Transverse colon (tissue), 4 donors: Measurements from ENCODE around the gene ADCY2. TPM values are rescaled to one million over a fixed set of nuclear protein-coding genes. Genes with fewer than 3 reads are reported as not detected.

Experiments used
- DNase-seq: peaks from one replicate; pipeline ENCODE4 v3.0.0-alpha.2; 2019
- H3K27ac ChIP-seq, 4 donors: fragments of 200-600 bp; sonication (generic); 2 replicates each; pipeline ENCODE4 v1.5.1; 2016 to 2018; ENCODE audit warnings: inconsistent platforms in 4 of 4
- H3K27me3 ChIP-seq: fragments of 200-600 bp; sonication (generic); 2 replicates; pipeline ENCODE4 v1.5.1; 2017; ENCODE audit warnings: inconsistent platforms
- H3K36me3 ChIP-seq, 4 donors: fragments of 200-600 bp; sonication (generic); 2 replicates each; pipeline ENCODE4 v1.5.1; 2017 to 2019; ENCODE audit warnings: inconsistent platforms in 4 of 4
- H3K4me1 ChIP-seq, 4 donors: fragments of 200-600 bp; sonication (generic); 2 replicates each; pipeline ENCODE4 v1.5.1; 2017 to 2020; ENCODE audit warnings: inconsistent platforms in 4 of 4
- H3K4me3 ChIP-seq, 4 donors: fragments of 200-600 bp; sonication (generic); 1 replicate in 1 of 4; 2 replicates in 3 of 4; pipeline versions ENCODE4 v1.5.1 to v1.6.1; 2017 to 2019; ENCODE audit warnings: inconsistent platforms in 4 of 4
- H3K9me3 ChIP-seq, 2 donors: fragments of 200-600 bp; sonication (generic); 2 replicates each; pipeline ENCODE4 v1.5.1; 2017 to 2019; ENCODE audit warnings: inconsistent platforms in 2 of 2
- EP300 ChIP-seq: sonication (generic); formaldehyde crosslinking; IDR thresholded peaks from one replicate; pipeline ENCODE4 v1.6.1; 2017; ENCODE audit warnings: antibody characterized with exemption, low read depth
- POLR2A ChIP-seq: fragments of 450-650 bp; IDR thresholded peaks from one replicate; pipeline ENCODE4 v1.6.1; 2016; ENCODE audit warnings: antibody characterized with exemption, mild to moderate bottlenecking, moderate library complexity
- POLR2AphosphoS5 ChIP-seq, 3 donors: sonication (generic); formaldehyde crosslinking; IDR thresholded peaks; one replicate each; pipeline ENCODE4 v1.6.1; 2016; ENCODE audit warnings: antibody characterized with exemption in 3 of 3
- WGBS, 2 donors: methylation state at CpG; one replicate each; pipeline ENCODE4 v1.1.5; 2018; ENCODE audit warnings: low coverage in 1 of 2; 5-methylcytosine and 5-hydroxymethylcytosine counted together
- in situ Hi-C, 4 donors: fragments of 200-750 bp; cut with MboI; loops; one replicate each; pipeline versions ENCODE4 v1.15.0 to v1.15.1; 2017; ENCODE audit warnings: low sequenced_read_pairs in 3 of 4, low pct_ligation_motif_present in 1 of 4, low pct_unique_long_range_greater_than_20kb in 1 of 4
- intact Hi-C: fragments of 100-400 bp; cut with DNase I; formaldehyde crosslinking; loops from one replicate; pipeline ENCODE4 v1.15.1; 2023; ENCODE audit warnings: low total_unique reads
- total RNA-seq, 4 donors: library from RNA; depleted of rRNA; stranded (reverse); fragments of >200 nt; gene quantifications; one replicate each; pipeline ENCODE4 v1.1.0, GENCODE V29; 2016
- TF ChIP-seq, protein P1 (sequence below), 5 experiments: fragments of 200-600 bp in 3 of 5; fragments of 450-650 bp in 2 of 5; sonication (generic) in 3 of 5; IDR thresholded peaks; 1 replicate in 2 of 5; 2 replicates in 3 of 5; pipeline ENCODE4 v1.5.1; 2016 to 2017; ENCODE audit warnings: antibody characterized with exemption in 5 of 5, inconsistent platforms in 3 of 5, mild to moderate bottlenecking in 2 of 5, moderate library complexity in 1 of 5

Gene ADCY2
- total RNA-seq, 4 donors from 2014 or later, result 1.4 to 4.5 (median 3.1) TPM

DNA sequence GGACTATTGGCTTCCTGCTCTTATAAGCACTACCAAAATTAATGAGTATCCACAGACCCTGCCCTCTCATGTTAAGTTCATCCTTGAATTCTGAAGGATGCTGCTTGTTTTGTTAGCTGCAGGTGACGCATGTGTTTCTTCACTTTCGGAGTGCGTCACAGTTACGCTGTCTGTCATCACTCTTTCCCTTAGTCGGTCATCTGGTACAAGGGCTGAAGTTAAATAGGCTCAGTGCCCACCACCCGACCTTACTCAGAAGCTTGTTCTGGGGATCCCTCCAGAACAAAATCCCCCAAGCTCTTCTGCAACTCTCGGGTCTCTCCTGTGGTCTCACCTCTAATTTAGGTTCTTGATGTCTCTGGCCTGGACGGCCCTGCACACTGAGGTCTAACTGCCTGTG is 51.0 kb downstream of the ADCY2 start:
- intact Hi-C loops (no loop called here), in situ Hi-C loops (no loop called here)
- no peak for DNase-seq
- H3K36me3 ChIP-seq, result no peaks in the 10 kb centered on the region
- no peaks in the 10 kb centered on the region for H3K27me3 ChIP-seq
- 85 to 88% methylated on average over 5 to 8 of the region's 8 CpGs for WGBS, 2 donors
- no peaks in the 10 kb centered on the region for H3K9me3 ChIP-seq
- no peak overlapping the region for H3K4me3 ChIP-seq
- H3K4me1 ChIP-seq, result no peaks in the 10 kb centered on the region
- TF ChIP-seq EP300 (no peak), POLR2AphosphoS5 (IDR thresholded peaks at IDR 0.05) (no peak), POLR2A (no peak)
- TF ChIP-seq, protein P1, sequence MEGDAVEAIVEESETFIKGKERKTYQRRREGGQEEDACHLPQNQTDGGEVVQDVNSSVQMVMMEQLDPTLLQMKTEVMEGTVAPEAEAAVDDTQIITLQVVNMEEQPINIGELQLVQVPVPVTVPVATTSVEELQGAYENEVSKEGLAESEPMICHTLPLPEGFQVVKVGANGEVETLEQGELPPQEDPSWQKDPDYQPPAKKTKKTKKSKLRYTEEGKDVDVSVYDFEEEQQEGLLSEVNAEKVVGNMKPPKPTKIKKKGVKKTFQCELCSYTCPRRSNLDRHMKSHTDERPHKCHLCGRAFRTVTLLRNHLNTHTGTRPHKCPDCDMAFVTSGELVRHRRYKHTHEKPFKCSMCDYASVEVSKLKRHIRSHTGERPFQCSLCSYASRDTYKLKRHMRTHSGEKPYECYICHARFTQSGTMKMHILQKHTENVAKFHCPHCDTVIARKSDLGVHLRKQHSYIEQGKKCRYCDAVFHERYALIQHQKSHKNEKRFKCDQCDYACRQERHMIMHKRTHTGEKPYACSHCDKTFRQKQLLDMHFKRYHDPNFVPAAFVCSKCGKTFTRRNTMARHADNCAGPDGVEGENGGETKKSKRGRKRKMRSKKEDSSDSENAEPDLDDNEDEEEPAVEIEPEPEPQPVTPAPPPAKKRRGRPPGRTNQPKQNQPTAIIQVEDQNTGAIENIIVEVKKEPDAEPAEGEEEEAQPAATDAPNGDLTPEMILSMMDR (IDR thresholded peaks at IDR 0.05), result no peak
- no peak overlapping the region for H3K27ac ChIP-seq

DNA sequence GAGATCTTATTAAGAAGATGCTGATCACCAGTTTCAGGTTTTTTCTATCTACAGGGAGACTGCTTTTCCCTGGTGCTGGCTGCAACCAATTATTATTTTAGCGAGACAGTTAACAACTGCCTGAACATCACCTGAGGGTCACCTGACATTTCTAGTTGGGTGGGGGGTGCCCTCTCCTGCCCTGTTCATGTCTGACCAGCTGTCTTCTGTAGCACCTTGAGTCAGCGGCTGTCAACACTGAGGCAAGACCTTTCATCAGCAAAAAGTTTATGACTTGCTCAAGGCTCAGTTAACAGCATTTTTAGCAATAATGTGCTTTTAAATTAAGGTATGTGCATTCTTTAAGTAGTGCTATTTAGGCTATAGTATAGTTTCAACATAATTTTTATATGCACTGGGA is 58.0 kb downstream of the ADCY2 start:
- Histone ChIP-seq H3K36me3 (no peaks in the 10 kb centered on the region), H3K9me3 (no peaks in the 10 kb centered on the region), H3K27me3 (no peaks in the 10 kb centered on the region), H3K27ac (no peak overlapping the region), H3K4me3 (no peak overlapping the region), H3K4me1 (no peaks in the 10 kb centered on the region)
- intact Hi-C loops, result no loop called here
- no peak for DNase-seq
- TF ChIP-seq POLR2AphosphoS5 (IDR thresholded peaks at IDR 0.05), result no peak
- TF ChIP-seq, protein P1 (IDR thresholded peaks at IDR 0.05), result no peak
- TF ChIP-seq POLR2A, result no peak
- TF ChIP-seq EP300, result no peak
- WGBS, 2 donors, result 94 to 100% methylated on average over 2 of the region's 2 CpGs
- in situ Hi-C loops, result no loop called here

DNA sequence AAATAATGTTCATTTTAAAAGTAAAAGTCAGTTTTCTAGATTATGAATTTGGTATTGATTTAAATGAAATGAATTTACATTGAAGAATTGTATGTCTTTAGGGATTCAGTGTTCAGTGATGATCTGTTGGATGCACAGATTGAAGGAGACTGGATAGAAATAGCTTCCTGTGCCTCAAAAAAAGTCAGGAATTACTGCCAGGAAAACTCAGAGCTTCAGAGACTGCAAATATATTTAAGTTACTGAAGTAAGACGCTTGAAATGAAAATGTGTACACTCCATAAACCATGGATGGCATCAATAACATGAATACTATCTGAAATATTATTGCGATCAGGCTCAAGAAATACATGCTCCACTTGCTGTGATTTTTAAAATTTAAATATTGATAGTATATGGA is 60.3 kb downstream of the ADCY2 start:
- in situ Hi-C loops, result no loop called here
- intact Hi-C loops, result no loop called here
- WGBS, 2 donors, result 82% methylated on average over 2 of the region's 2 CpGs
- no peak overlapping the region for H3K27ac ChIP-seq
- no peak for DNase-seq
- no peaks in the 10 kb centered on the region for H3K4me1 ChIP-seq
- no peaks in the 10 kb centered on the region for H3K27me3 ChIP-seq
- no peaks in the 10 kb centered on the region for H3K36me3 ChIP-seq
- TF ChIP-seq POLR2A (no peak), POLR2AphosphoS5 (IDR thresholded peaks at IDR 0.05) (no peak), EP300 (no peak)
- TF ChIP-seq, protein P1 (IDR thresholded peaks at IDR 0.05), result no peak
- no peak overlapping the region for H3K4me3 ChIP-seq
- H3K9me3 ChIP-seq, result no peaks in the 10 kb centered on the region

DNA sequence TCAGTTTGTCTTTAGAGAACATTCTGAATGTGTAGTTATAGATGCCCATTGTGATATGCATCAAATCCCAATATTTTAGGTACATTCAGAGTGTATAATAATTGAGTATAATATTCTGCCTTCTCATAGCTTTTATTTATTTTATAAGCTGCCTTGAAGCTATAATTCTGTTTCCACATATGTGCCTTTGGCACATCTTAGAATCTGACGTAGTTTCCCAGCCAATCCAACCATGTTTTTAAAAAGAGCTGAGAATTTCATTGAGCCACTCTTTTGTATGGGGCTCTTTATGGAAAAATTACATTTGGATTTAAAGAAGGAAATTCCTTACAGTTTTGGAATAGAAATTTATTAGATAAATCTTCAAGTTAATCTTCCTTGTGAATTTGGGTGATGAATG is 65.4 kb downstream of the ADCY2 start:
- intact Hi-C loops, result no loop called here
- Histone ChIP-seq H3K4me1 (no peaks in the 10 kb centered on the region), H3K9me3 (no peaks in the 10 kb centered on the region), H3K4me3 (no peak overlapping the region), H3K27me3 (no peaks in the 10 kb centered on the region), H3K27ac (no peak overlapping the region), H3K36me3 (no peaks in the 10 kb centered on the region)
- WGBS, 2 donors, result 64 to 71% methylated on average over 1 of the region's 1 CpG
- no peak for TF ChIP-seq POLR2AphosphoS5 (IDR thresholded peaks at IDR 0.05)
- TF ChIP-seq, protein P1 (IDR thresholded peaks at IDR 0.05), result no peak
- no peak for TF ChIP-seq EP300
- no peak for TF ChIP-seq POLR2A
- in situ Hi-C loops, result no loop called here
- DNase-seq, result no peak
